C4-2B (cell line): Measurements from ENCODE around the gene DNAH12.
"Not testable (repeated sequence)": the region's sequence is repeated elsewhere in the genome, so short reads cannot be mapped to it uniquely, and the experiment has no call there.

Experiments
- H3K27ac ChIP-seq: fragments of 450-650 bp; 2 replicates; pipeline ENCODE4 v1.5.1; 2017
- ZFX ChIP-seq: fragments of 450-650 bp; IDR thresholded peaks from 2 replicates; pipeline ENCODE4 v1.6.1; 2017
- TF ChIP-seq, protein P1 (sequence below): fragments of 450-650 bp; conservative IDR thresholded peaks from 2 replicates; pipeline ENCODE4 v1.5.1; 2017; ENCODE audit warnings: mild to moderate bottlenecking

The DNAH12 gene

DNA sequence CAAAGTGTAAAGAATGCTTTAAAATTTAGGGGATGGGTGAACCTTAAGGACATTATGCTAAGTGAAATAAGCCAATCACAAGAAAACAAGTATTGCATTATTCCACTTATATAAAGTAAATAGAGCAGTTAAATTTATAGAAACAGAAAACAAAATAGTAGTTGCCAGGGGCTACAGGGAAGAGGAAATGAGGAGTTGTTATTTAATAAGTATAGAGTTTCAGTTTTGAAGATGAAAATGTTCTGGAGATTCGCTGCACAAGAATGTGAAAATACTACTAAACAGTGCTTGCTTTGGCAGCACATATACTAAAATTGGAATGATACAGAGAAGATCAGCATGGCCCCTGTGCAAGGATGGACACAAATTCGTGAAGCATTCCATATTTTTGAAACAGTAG, 32.0 kb downstream of the DNAH12 start:
- TF ChIP-seq, protein P1, sequence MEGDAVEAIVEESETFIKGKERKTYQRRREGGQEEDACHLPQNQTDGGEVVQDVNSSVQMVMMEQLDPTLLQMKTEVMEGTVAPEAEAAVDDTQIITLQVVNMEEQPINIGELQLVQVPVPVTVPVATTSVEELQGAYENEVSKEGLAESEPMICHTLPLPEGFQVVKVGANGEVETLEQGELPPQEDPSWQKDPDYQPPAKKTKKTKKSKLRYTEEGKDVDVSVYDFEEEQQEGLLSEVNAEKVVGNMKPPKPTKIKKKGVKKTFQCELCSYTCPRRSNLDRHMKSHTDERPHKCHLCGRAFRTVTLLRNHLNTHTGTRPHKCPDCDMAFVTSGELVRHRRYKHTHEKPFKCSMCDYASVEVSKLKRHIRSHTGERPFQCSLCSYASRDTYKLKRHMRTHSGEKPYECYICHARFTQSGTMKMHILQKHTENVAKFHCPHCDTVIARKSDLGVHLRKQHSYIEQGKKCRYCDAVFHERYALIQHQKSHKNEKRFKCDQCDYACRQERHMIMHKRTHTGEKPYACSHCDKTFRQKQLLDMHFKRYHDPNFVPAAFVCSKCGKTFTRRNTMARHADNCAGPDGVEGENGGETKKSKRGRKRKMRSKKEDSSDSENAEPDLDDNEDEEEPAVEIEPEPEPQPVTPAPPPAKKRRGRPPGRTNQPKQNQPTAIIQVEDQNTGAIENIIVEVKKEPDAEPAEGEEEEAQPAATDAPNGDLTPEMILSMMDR = no peak
- no peak for TF ChIP-seq ZFX
- H3K27ac ChIP-seq = peak overlapping the region; percentile 74

DNA sequence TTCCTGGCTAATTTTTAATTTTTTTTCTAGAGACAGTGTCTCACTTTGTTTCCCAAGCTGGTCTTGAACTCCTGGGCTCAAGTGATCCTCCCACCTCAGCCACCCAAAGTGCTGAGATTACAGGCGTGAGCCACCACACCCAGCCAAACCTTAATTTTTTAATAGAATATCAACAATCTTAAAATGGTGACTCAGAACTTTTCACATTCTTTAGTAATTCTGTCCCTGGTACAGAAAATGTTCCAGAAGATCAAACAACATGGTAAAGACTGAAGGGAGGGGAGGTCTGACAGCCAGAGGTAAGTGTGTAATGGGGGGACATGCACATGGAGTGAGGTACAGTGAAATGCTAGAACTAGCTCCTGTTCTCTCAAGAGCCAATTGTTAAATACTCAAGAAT, 38.2 kb downstream of the DNAH12 start:
- TF ChIP-seq, protein P1 = no peak
- no peak for TF ChIP-seq ZFX
- H3K27ac ChIP-seq = no peak overlapping the region

DNA sequence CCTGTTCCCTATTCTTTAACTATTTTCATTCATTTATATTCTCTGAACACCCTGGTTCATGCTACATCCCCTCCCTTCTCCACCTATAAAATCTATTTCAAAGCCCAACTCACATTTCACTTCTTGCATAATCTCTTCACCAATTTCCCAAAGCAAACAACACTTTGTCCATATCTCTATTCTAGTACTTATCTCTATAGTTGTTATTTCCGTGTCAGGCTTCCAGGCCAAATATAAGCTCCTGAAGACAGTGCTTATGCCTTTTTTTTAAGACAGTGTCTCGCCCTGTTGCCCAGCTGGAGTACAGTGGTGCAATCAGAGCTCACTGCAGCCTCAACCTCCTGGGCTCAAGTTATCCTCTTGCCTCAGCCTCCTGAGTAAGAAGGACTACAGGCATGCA, 43.6 kb downstream of the DNAH12 start:
- TF ChIP-seq, protein P1 = no peak
- no peak overlapping the region for H3K27ac ChIP-seq

DNA sequence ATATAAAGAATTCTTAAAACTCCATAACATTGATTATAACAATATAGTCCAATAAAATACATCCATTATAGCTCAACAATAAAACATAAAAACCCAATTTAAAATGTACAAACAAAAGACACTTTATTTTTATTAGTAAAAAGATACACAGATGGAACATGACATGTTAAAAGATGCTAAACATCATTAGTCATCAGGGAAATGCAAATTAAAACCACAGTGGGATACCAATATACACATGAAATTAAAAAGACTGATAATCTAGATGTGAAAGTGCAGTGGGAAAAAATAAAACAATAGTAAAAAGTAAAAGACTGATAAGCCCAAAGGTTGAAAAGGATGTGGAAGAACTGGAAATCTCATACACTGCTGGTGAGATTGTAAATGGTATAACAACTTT, 46.2 kb downstream of the DNAH12 start:
- TF ChIP-seq ZFX = no peak
- no peak overlapping the region for H3K27ac ChIP-seq

DNA sequence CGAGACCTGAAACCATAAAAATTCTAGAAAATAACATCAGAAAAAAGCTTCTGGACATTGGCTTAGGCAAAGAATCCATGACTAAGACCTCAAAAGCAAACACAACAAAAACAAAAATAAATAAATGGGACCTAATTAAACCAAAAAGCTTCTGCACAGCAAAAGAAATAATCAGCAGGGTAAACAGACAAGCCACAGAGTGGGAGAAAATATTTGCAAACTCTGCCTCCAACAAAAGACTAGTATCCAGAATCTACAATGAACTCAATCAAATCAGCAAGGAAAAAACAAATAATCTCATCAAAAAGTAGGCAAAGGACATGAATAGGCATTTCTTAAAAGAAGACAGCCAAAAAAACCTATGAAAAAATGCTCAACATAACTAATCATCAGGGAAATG, 59.6 kb downstream of the DNAH12 start:
- H3K27ac ChIP-seq = no peak overlapping the region
- TF ChIP-seq, protein P1 = no peak
- no peak for TF ChIP-seq ZFX

DNA sequence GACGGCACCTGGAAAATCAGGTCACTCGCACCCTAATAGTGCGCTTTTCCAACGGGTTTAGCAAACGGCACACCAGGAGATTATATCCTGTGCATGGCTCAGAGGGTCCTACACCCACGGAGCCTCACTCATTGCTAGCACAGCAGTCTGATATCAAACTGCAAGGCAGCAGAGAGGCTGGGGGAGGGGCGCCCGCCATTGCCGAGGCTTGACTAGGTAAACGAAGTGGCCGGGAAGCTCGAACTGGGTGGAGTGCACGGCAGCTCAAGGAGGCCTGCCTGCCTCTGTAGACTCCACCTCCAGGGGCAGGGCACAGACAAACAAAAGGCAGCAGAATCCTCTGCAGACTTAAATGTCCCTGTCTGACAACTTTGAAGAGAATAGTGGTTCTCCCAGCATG, 67.0 kb downstream of the DNAH12 start:
- H3K27ac ChIP-seq = not testable (repeated sequence)

DNA sequence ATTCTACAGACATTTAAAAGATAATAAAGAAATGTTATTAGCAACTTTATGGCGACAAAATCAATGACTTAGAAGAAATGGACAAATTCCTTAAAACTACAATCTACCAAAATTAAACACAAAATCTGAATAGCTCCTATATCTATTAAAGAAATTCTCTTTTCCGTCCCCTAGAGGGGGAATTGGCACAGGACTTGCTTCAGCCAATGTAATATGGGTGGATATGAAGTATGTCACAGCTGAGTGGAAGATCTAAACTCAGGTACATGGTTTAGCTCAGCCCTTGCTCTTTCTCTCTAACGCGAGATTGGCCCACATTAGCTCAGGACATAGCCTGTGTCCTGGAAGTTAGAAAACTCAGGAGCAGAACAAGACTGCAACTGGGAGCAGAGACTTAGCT, 79.3 kb downstream of the DNAH12 start:
- no peak for TF ChIP-seq ZFX
- TF ChIP-seq, protein P1 = peak; percentile 19
- no peak overlapping the region for H3K27ac ChIP-seq

DNA sequence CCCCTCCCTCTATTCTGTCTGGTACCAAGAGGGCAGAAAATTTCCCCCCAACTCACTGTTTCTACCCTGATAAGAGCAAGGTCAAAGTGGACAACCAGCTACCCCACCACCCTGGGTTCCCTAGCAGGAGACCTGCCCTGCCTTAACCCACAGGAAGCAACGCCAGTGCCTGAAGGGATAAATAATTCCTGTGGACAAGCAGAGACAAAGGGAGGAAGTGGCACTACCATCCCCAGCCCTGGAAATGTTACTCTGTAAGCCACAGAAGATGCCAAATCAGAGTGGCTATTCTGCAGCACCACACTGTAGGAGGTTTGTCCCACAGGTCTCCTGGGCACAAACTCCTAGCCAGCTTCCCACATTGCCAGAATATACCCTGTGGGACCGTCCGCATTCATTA, 80.1 kb downstream of the DNAH12 start:
- TF ChIP-seq ZFX = no peak
- TF ChIP-seq, protein P1 = no peak
- H3K27ac ChIP-seq = no peak overlapping the region
